ENCODE measurements around the gene EML3.
A peak's percentile ranks its signal among the peaks of the same experiment; 100 is the strongest.

The EML3 gene

DNA sequence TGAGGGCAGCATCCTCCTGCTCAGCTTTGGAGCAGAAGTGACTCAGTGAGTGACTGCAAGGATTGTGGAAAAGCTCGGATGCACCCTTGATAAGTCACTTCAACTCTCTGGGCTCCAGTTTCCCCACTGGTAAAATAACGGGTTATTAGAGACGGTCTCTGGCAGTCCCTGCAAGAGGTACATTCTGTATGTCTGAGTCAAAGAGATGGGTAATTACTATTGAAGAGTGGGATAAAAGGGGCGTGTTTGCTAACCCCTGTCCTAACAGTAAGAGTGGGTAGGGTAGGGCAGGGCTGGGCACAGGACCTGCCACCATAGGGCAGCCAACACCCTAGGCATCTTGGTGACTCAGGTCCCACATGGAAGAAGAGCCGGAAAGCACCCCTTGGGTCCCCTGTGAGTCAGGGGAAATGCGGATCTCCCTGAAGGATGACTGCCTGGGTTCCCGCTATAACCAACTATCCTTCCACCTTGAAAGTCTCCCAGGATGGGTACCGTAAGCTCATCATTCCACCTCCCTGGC is 58.7 kb downstream of the EML3 start:
- DNase-seq (ENCODE audit: low read depth in 2 of 2): peak; percentile 56 to 63

GRCh38 chr11:62553080-62553838 is 59.3 kb downstream of the EML3 start:
- DNase-seq (ENCODE audit: low read depth in 2 of 2): peak; percentile 81 to 82

- DNase-seq (ENCODE audit: low read depth in 2 of 2): no peak
These were observed 60.0 kb downstream of the EML3 start for GRCh38 chr11:62552485-62553079.
